ENCODE data around the gene FAM222A.

The FAM222A gene

GRCh38 chr12:109675411-109675810, 38.2 kb upstream of the FAM222A start:
- peaks cover 3% of the 10 kb centered on the region for H3K4me1 ChIP-seq (ENCODE audit: insufficient read depth, insufficient read length)
- 0 out of 2 replicates have a peak, but pooled peaks cover 3% of the 10 kb centered on the region for H3K9me3 ChIP-seq (ENCODE audit: insufficient read depth, low read length)
- TF ChIP-seq YY1 (IDR thresholded peaks at IDR 0.05; ENCODE audit: insufficient read depth, insufficient read length) (no peak), ZNF274 (IDR thresholded peaks at IDR 0.05; ENCODE audit: low read depth, low read length) (no peak), SUZ12 (IDR thresholded peaks at IDR 0.05; ENCODE audit: extremely low read depth, insufficient read depth, insufficient read length) (no peak)
- H3K27me3 ChIP-seq (ENCODE audit: insufficient read depth, insufficient read length): no peaks in the 10 kb centered on the region
- no peak overlapping the region for H3K9ac ChIP-seq (ENCODE audit: insufficient read length, low read depth)
- H3K36me3 ChIP-seq (ENCODE audit: insufficient read depth, insufficient read length, low read length): no peaks in the 10 kb centered on the region
- no peak for DNase-seq (ENCODE audit: low read depth, low spot score)
- no peak overlapping the region for H3K4me3 ChIP-seq (ENCODE audit: insufficient read length, low read depth)

GRCh38 chr12:109677279-109677691, 36.3 kb upstream of the FAM222A start:
- no peak for TF ChIP-seq ZNF274 (IDR thresholded peaks at IDR 0.05; ENCODE audit: low read depth, low read length)
- Histone ChIP-seq H3K27me3 (ENCODE audit: insufficient read depth, insufficient read length) (no peaks in the 10 kb centered on the region), H3K9ac (ENCODE audit: insufficient read length, low read depth) (no peak overlapping the region), H3K4me1 (ENCODE audit: insufficient read depth, insufficient read length) (peaks cover 3% of the 10 kb centered on the region), H3K36me3 (ENCODE audit: insufficient read depth, insufficient read length, low read length) (no peaks in the 10 kb centered on the region), H3K9me3 (ENCODE audit: insufficient read depth, low read length) (no peaks in the 10 kb centered on the region), H3K4me3 (ENCODE audit: insufficient read length, low read depth) (no peak overlapping the region)
- no peak for DNase-seq (ENCODE audit: low read depth, low spot score)

- Histone ChIP-seq H3K4me1 (ENCODE audit: insufficient read depth, insufficient read length) (peaks cover 3% of the 10 kb centered on the region), H3K36me3 (ENCODE audit: insufficient read depth, insufficient read length, low read length) (no peaks in the 10 kb centered on the region), H3K4me3 (ENCODE audit: insufficient read length, low read depth) (no peak overlapping the region), H3K27me3 (ENCODE audit: insufficient read depth, insufficient read length) (no peaks in the 10 kb centered on the region), H3K9me3 (ENCODE audit: insufficient read depth, low read length) (no peaks in the 10 kb centered on the region), H3K9ac (ENCODE audit: insufficient read length, low read depth) (no peak overlapping the region)
- TF ChIP-seq YY1 (IDR thresholded peaks at IDR 0.05; ENCODE audit: insufficient read depth, insufficient read length) (no peak), ZNF274 (IDR thresholded peaks at IDR 0.05; ENCODE audit: low read depth, low read length) (no peak), SUZ12 (IDR thresholded peaks at IDR 0.05; ENCODE audit: extremely low read depth, insufficient read depth, insufficient read length) (no peak)
- no peak for DNase-seq (ENCODE audit: low read depth, low spot score)
These were observed 34.9 kb upstream of the FAM222A start for GRCh38 chr12:109678719-109679118.

GRCh38 chr12:109679501-109680263, 33.9 kb upstream of the FAM222A start:
- H3K9me3 ChIP-seq (ENCODE audit: insufficient read depth, low read length): no peaks in the 10 kb centered on the region
- no peaks in the 10 kb centered on the region for H3K36me3 ChIP-seq (ENCODE audit: insufficient read depth, insufficient read length, low read length)
- no peaks in the 10 kb centered on the region for H3K4me1 ChIP-seq (ENCODE audit: insufficient read depth, insufficient read length)
- no peak overlapping the region for H3K9ac ChIP-seq (ENCODE audit: insufficient read length, low read depth)
- H3K27me3 ChIP-seq (ENCODE audit: insufficient read depth, insufficient read length): no peaks in the 10 kb centered on the region
- no peak for TF ChIP-seq ZNF274 (IDR thresholded peaks at IDR 0.05; ENCODE audit: low read depth, low read length)
- no peak for TF ChIP-seq YY1 (IDR thresholded peaks at IDR 0.05; ENCODE audit: insufficient read depth, insufficient read length)
- DNase-seq (ENCODE audit: low read depth, low spot score): no peak
- H3K4me3 ChIP-seq (ENCODE audit: insufficient read length, low read depth): no peak overlapping the region

- H3K36me3 ChIP-seq (ENCODE audit: insufficient read depth, insufficient read length, low read length): no peaks in the 10 kb centered on the region
- H3K27me3 ChIP-seq (ENCODE audit: insufficient read depth, insufficient read length): no peaks in the 10 kb centered on the region
- no peaks in the 10 kb centered on the region for H3K9me3 ChIP-seq (ENCODE audit: insufficient read depth, low read length)
- no peaks in the 10 kb centered on the region for H3K4me1 ChIP-seq (ENCODE audit: insufficient read depth, insufficient read length)
- no peak overlapping the region for H3K9ac ChIP-seq (ENCODE audit: insufficient read length, low read depth)
- no peak for DNase-seq (ENCODE audit: low read depth, low spot score)
- H3K4me3 ChIP-seq (ENCODE audit: insufficient read length, low read depth): no peak overlapping the region
- TF ChIP-seq ZNF274 (IDR thresholded peaks at IDR 0.05; ENCODE audit: low read depth, low read length) (no peak), SUZ12 (IDR thresholded peaks at IDR 0.05; ENCODE audit: extremely low read depth, insufficient read depth, insufficient read length) (no peak), YY1 (IDR thresholded peaks at IDR 0.05; ENCODE audit: insufficient read depth, insufficient read length) (no peak)
These were observed 33.2 kb upstream of the FAM222A start for GRCh38 chr12:109680264-109681005.

- H3K36me3 ChIP-seq (ENCODE audit: insufficient read depth, insufficient read length, low read length): no peaks in the 10 kb centered on the region
- H3K27me3 ChIP-seq (ENCODE audit: insufficient read depth, insufficient read length): no peaks in the 10 kb centered on the region
- no peaks in the 10 kb centered on the region for H3K4me1 ChIP-seq (ENCODE audit: insufficient read depth, insufficient read length)
- H3K9me3 ChIP-seq (ENCODE audit: insufficient read depth, low read length): no peaks in the 10 kb centered on the region
- no peak for TF ChIP-seq YY1 (IDR thresholded peaks at IDR 0.05; ENCODE audit: insufficient read depth, insufficient read length)
- TF ChIP-seq ZNF274 (IDR thresholded peaks at IDR 0.05; ENCODE audit: low read depth, low read length): no peak
- TF ChIP-seq SUZ12 (IDR thresholded peaks at IDR 0.05; ENCODE audit: extremely low read depth, insufficient read depth, insufficient read length): no peak
- no peak for DNase-seq (ENCODE audit: low read depth, low spot score)
- no peak overlapping the region for H3K4me3 ChIP-seq (ENCODE audit: insufficient read length, low read depth)
- H3K9ac ChIP-seq (ENCODE audit: insufficient read length, low read depth): no peak overlapping the region
These were observed 31.5 kb upstream of the FAM222A start for GRCh38 chr12:109681986-109682707.

- no peak overlapping the region for H3K4me3 ChIP-seq (ENCODE audit: insufficient read length, low read depth)
- no peaks in the 10 kb centered on the region for H3K36me3 ChIP-seq (ENCODE audit: insufficient read depth, insufficient read length, low read length)
- H3K9ac ChIP-seq (ENCODE audit: insufficient read length, low read depth): no peak overlapping the region
- TF ChIP-seq YY1 (IDR thresholded peaks at IDR 0.05; ENCODE audit: insufficient read depth, insufficient read length) (no peak), ZNF274 (IDR thresholded peaks at IDR 0.05; ENCODE audit: low read depth, low read length) (no peak), SUZ12 (IDR thresholded peaks at IDR 0.05; ENCODE audit: extremely low read depth, insufficient read depth, insufficient read length) (no peak)
- DNase-seq (ENCODE audit: low read depth, low spot score): no peak
- no peaks in the 10 kb centered on the region for H3K27me3 ChIP-seq (ENCODE audit: insufficient read depth, insufficient read length)
- no peaks in the 10 kb centered on the region for H3K9me3 ChIP-seq (ENCODE audit: insufficient read depth, low read length)
- no peaks in the 10 kb centered on the region for H3K4me1 ChIP-seq (ENCODE audit: insufficient read depth, insufficient read length)
These were observed 30.9 kb upstream of the FAM222A start for GRCh38 chr12:109682708-109683060.

All from NT2/D1 (cell line).